Central memory CD8-positive, alpha-beta T cell (primary cell): ENCODE results near the gene PTPRG.
"Not testable (repeated sequence)": the region's sequence is repeated elsewhere in the genome, so short reads cannot be mapped to it uniquely, and the experiment has no call there.

Experiments used
- ATAC-seq: fragments of 150-1000 bp; cut with Tn5 transposase; replicated peaks from 2 replicates; pipeline ENCODE4 v1.10.0; 2022; ENCODE audit warnings: mild to moderate bottlenecking, moderate FRiP score, moderate number of reproducible peaks; ENCODE audit not compliant: poor library complexity, severe bottlenecking; ENCODE audit errors: extremely low read depth
- DNase-seq, 2 donors: peaks; one replicate each; pipeline ENCODE4 v3.0.0; 2021; ENCODE audit warnings: low spot score in 2 of 2
- H3K27ac Mint-ChIP-seq: one replicate; pipeline ENCODE4 v1.8.0; 2022; ENCODE audit warnings: low read depth, mild to moderate bottlenecking, moderate library complexity, mixed read lengths
- H3K27me3 Mint-ChIP-seq: one replicate; pipeline ENCODE4 v1.8.0; 2022; ENCODE audit warnings: mixed read lengths
- H3K36me3 Mint-ChIP-seq: one replicate; pipeline ENCODE4 v1.8.0; 2022; ENCODE audit warnings: mild to moderate bottlenecking, moderate library complexity, mixed read lengths; ENCODE audit not compliant: insufficient read depth
- H3K4me1 Mint-ChIP-seq: one replicate; pipeline ENCODE4 v1.8.0; 2022; ENCODE audit warnings: mixed read lengths
- H3K4me3 Mint-ChIP-seq: one replicate; pipeline ENCODE4 v1.8.0; 2022; ENCODE audit warnings: mild to moderate bottlenecking, moderate library complexity, mixed read lengths
- H3K9me3 Mint-ChIP-seq: one replicate; pipeline ENCODE4 v1.8.0; 2022; ENCODE audit warnings: mixed read lengths

Gene PTPRG

GRCh38 chr3:61739640-61740039 is 178.3 kb downstream of the PTPRG start:
- Mint-ChIP-seq H3K4me3 (no peak overlapping the region), H3K27ac (no peak overlapping the region), H3K9me3 (peaks cover 6% of the 10 kb centered on the region), H3K27me3 (no peaks in the 10 kb centered on the region), H3K4me1 (no peaks in the 10 kb centered on the region), H3K36me3 (no peaks in the 10 kb centered on the region)
- no peak for ATAC-seq
- no peak for DNase-seq

GRCh38 chr3:61740494-61740893 is 179.1 kb downstream of the PTPRG start:
- H3K4me3 Mint-ChIP-seq = no peak overlapping the region
- H3K27me3 Mint-ChIP-seq = no peaks in the 10 kb centered on the region
- DNase-seq (no peak), ATAC-seq (no peak)
- no peaks in the 10 kb centered on the region for H3K36me3 Mint-ChIP-seq
- H3K9me3 Mint-ChIP-seq = peaks cover 6% of the 10 kb centered on the region
- H3K4me1 Mint-ChIP-seq = no peaks in the 10 kb centered on the region
- no peak overlapping the region for H3K27ac Mint-ChIP-seq

GRCh38 chr3:61741551-61741950 is 180.2 kb downstream of the PTPRG start:
- Mint-ChIP-seq H3K27me3 (no peaks in the 10 kb centered on the region), H3K4me1 (no peaks in the 10 kb centered on the region), H3K36me3 (no peaks in the 10 kb centered on the region), H3K27ac (no peak overlapping the region), H3K4me3 (no peak overlapping the region), H3K9me3 (peaks cover 6% of the 10 kb centered on the region)
- ATAC-seq (no peak), DNase-seq (no peak)

GRCh38 chr3:61742006-61742405 is 180.6 kb downstream of the PTPRG start:
- DNase-seq (no peak), ATAC-seq (no peak)
- Mint-ChIP-seq H3K36me3 (no peaks in the 10 kb centered on the region), H3K27ac (no peak overlapping the region), H3K4me3 (no peak overlapping the region), H3K9me3 (peaks cover 3% of the 10 kb centered on the region), H3K4me1 (no peaks in the 10 kb centered on the region), H3K27me3 (no peaks in the 10 kb centered on the region)

- no peak overlapping the region for H3K4me3 Mint-ChIP-seq
- ATAC-seq = no peak
- H3K9me3 Mint-ChIP-seq = peaks cover 6% of the 10 kb centered on the region
- DNase-seq = no peak
- H3K27ac Mint-ChIP-seq = no peak overlapping the region
- no peaks in the 10 kb centered on the region for H3K4me1 Mint-ChIP-seq
- no peaks in the 10 kb centered on the region for H3K36me3 Mint-ChIP-seq
- no peaks in the 10 kb centered on the region for H3K27me3 Mint-ChIP-seq
Observed at GRCh38 chr3:61743067-61743466, 181.7 kb downstream of the PTPRG start.

- H3K4me3 Mint-ChIP-seq = no peak overlapping the region
- DNase-seq (no peak), ATAC-seq (no peak)
- no peak overlapping the region for H3K27ac Mint-ChIP-seq
- H3K9me3 Mint-ChIP-seq = peaks cover 6% of the 10 kb centered on the region
- no peaks in the 10 kb centered on the region for H3K4me1 Mint-ChIP-seq
- H3K27me3 Mint-ChIP-seq = no peaks in the 10 kb centered on the region
- H3K36me3 Mint-ChIP-seq = no peaks in the 10 kb centered on the region
Observed at GRCh38 chr3:61743686-61744242, 182.4 kb downstream of the PTPRG start.

GRCh38 chr3:61748288-61748687 is 186.9 kb downstream of the PTPRG start:
- ATAC-seq (no peak), DNase-seq (no peak)
- H3K4me1 Mint-ChIP-seq = no peaks in the 10 kb centered on the region

GRCh38 chr3:61750766-61751165 is 189.4 kb downstream of the PTPRG start:
- ATAC-seq = no peak
- H3K4me1 Mint-ChIP-seq = no peaks in the 10 kb centered on the region
- DNase-seq = no peak
- peaks cover 6% of the 10 kb centered on the region for H3K9me3 Mint-ChIP-seq
- H3K36me3 Mint-ChIP-seq = no peaks in the 10 kb centered on the region
- H3K27ac Mint-ChIP-seq = no peak overlapping the region
- H3K27me3 Mint-ChIP-seq = no peaks in the 10 kb centered on the region
- no peak overlapping the region for H3K4me3 Mint-ChIP-seq

More at GRCh38 chr3:61748288-61748687, 186.9 kb downstream of the PTPRG start:
- Mint-ChIP-seq H3K27ac (no peak overlapping the region), H3K27me3 (no peaks in the 10 kb centered on the region), H3K36me3 (no peaks in the 10 kb centered on the region), H3K4me3 (no peak overlapping the region), H3K9me3 (peaks cover 6% of the 10 kb centered on the region)

GRCh38 chr3:61758839-61759238 is 197.5 kb downstream of the PTPRG start:
- H3K36me3 Mint-ChIP-seq = no peaks in the 10 kb centered on the region
- H3K27me3 Mint-ChIP-seq = no peaks in the 10 kb centered on the region
- H3K27ac Mint-ChIP-seq = no peak overlapping the region
- DNase-seq = no peak
- no peak for ATAC-seq
- H3K4me1 Mint-ChIP-seq = no peaks in the 10 kb centered on the region
- H3K9me3 Mint-ChIP-seq = peaks cover 11% of the 10 kb centered on the region
- no peak overlapping the region for H3K4me3 Mint-ChIP-seq

GRCh38 chr3:61760783-61761182 is 199.4 kb downstream of the PTPRG start:
- not testable (repeated sequence) for ATAC-seq, H3K4me1 Mint-ChIP-seq, H3K4me3 Mint-ChIP-seq, H3K27me3 Mint-ChIP-seq, H3K27ac Mint-ChIP-seq, H3K36me3 Mint-ChIP-seq, DNase-seq
- peaks cover 18% of the 10 kb centered on the region for H3K9me3 Mint-ChIP-seq

- Mint-ChIP-seq H3K4me3 (no peak overlapping the region), H3K36me3 (no peaks in the 10 kb centered on the region), H3K27me3 (no peaks in the 10 kb centered on the region), H3K27ac (no peak overlapping the region), H3K4me1 (no peaks in the 10 kb centered on the region), H3K9me3 (peaks cover 18% of the 10 kb centered on the region)
- DNase-seq (no peak), ATAC-seq (no peak)
Observed at GRCh38 chr3:61761694-61762430, 200.5 kb downstream of the PTPRG start.

GRCh38 chr3:61765157-61765876 is 203.9 kb downstream of the PTPRG start:
- ATAC-seq (no peak), DNase-seq (no peak)
- Mint-ChIP-seq H3K4me1 (no peaks in the 10 kb centered on the region), H3K4me3 (no peak overlapping the region), H3K27ac (no peak overlapping the region), H3K27me3 (no peaks in the 10 kb centered on the region), H3K36me3 (no peaks in the 10 kb centered on the region), H3K9me3 (peaks cover 26% of the 10 kb centered on the region)
